ENCODE measurements around the gene ATP6V0B.

Gene ATP6V0B

GRCh38 chr1:43974443-43975248 is at the start of gene ATP6V0B:
Gene ATP6V0B (plus strand): TSS chr1:43974960. CDS start chr1:43975041, 81 bp downstream.
- DNase-seq = peak; percentile 92

DNA sequence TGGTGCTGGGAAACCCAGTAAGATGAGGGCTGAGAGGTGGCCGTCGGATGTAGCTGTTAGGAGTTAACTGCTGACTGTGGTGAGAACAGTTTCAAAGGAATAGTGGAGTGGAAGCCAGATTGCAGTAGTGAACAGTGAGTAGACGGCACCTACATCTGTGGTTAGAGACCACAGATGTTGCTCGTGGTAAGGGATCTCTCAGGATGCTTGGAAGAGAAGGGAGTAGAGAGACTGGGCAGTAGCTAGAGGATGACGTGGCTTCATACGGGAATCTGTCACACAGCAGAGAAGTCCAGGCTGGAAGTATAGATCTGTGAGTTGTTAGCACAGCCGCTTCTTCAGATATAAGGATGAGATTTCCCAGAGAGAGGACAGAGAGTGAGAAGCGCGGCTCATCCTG is 48.9 kb upstream of the ATP6V0B start:
- no peak for DNase-seq

GRCh38 chr1:43930168-43930948 is 44.4 kb upstream of the ATP6V0B start:
- no peak for DNase-seq

DNA sequence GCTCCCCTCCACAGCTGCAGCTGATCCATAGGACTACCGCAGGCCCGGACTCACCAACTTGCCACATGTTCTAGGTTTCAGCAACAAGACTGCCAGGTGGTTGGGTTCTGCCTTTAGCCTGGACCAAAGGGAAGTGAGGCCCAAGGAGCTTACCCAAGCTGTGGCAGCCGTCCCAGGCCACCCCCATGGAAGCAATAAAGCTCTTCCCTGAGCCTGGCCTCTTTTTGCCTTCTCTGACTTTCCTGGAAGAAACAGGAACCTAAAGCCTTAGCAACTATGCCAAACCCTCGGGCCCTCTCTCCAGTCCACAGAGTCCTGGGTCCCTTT is 43.8 kb upstream of the ATP6V0B start:
- DNase-seq = no peak

GRCh38 chr1:43931711-43932660 is 42.8 kb upstream of the ATP6V0B start:
- DNase-seq = no peak

GRCh38 chr1:43932786-43933385 is 41.9 kb upstream of the ATP6V0B start:
- peak; percentile 65 for DNase-seq

DNA sequence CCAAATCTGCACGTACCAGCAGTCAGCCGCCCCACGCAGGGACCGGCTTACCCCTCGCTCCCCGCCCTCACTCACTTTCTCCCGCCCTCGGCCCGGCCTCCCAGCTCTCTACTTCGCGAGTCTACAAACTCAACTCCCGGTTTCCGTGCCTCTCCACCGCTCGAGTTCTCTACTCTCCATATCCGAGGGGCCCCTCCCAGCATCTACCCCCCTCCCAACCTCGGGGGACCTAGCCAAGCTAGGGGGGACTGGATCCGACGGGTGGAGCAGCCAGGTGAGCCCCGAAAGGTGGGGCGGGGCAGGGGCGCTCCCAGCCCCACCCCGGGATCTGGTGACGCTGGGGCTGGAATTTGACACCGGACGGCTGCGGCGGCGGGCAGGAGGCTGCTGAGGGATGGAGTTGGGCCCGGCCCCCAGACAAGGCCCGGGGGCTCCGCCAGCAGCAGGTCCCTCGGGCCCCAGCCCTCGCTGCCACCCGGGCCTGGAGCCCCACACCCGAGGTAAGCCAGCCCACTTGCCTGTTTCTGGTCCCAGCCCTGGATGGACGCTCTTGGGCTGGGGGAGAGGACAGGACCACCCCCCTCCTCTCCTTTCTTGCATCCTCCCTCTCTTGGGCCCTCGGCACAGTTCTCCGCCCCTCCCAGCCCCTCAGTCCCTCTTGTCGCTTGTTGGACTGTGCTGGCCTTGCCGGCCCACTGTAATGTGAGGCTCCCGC is 41.2 kb upstream of the ATP6V0B start, which contains the start of gene ARTN:
TSS of gene ARTN (plus strand) at position 416 of the 715 bp plus-strand sequence. CDS start 1,856 bp downstream, outside the sequence.
- peak; percentile 76 for DNase-seq

DNA sequence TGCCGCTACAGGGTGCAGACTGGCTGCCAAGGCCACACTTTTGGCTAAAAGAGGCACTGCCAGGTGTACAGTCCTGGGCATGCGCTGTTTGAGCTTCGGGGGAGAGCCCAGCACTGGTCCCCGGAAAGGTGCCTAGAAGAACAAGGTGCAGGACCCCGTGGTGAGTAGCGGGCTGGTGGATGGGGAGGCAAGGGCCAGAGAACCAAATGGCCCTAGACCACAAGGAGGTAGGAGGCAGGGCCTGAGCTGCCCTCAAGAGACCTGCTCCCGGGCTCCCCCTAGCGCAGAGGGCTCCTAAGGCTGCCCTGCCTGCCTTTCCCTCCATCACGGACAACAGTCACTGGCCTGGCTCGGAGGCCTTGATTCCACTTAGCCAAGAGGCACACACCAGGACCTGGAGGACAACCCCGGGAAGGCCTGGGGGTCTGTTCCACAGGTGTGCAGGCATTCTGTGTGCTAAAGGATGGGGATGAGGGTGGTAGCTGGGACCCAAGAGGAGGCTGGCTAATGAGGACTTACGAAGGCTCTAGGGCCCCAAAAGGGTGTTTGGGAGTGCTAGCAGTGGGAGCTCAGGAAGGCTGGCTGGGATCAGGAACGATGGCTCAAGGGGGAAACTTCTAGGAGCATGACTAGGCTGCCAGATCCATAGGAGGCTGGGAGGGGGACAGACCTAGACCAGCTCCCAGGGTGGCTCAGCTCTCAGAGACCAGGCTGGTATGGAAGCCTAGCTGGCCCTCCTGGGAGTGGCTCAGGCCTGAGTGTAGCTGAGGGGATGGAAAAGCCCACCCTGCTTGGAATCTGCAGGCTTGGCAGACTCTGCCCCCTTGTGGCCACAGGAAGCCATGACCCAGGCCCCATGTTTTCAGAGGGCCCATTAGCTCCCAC is 40.4 kb upstream of the ATP6V0B start:
- peak; percentile 72 for DNase-seq

DNA sequence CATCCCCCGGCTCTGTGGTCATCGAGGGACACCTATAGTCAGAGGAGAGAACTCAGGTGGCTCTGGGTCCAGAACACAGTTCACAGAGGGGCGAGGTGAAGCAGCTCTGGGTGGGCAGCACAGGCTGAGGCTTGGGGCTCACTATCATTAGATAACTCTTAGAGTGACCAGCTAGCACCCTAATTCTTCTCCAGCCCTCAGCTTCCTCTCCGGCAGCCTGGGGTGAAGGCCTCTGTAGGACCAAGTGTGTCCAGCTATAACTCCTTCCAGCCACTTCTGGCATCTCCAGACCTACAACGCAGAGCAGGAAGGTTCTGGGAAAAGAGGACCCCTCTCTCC is 39.8 kb upstream of the ATP6V0B start:
- no peak for DNase-seq

GRCh38 chr1:43935711-43936427 is 38.9 kb upstream of the ATP6V0B start:
- DNase-seq = peak; percentile 34

GRCh38 chr1:43936431-43937151 is 38.2 kb upstream of the ATP6V0B start:
- peak; percentile 36 for DNase-seq

DNA sequence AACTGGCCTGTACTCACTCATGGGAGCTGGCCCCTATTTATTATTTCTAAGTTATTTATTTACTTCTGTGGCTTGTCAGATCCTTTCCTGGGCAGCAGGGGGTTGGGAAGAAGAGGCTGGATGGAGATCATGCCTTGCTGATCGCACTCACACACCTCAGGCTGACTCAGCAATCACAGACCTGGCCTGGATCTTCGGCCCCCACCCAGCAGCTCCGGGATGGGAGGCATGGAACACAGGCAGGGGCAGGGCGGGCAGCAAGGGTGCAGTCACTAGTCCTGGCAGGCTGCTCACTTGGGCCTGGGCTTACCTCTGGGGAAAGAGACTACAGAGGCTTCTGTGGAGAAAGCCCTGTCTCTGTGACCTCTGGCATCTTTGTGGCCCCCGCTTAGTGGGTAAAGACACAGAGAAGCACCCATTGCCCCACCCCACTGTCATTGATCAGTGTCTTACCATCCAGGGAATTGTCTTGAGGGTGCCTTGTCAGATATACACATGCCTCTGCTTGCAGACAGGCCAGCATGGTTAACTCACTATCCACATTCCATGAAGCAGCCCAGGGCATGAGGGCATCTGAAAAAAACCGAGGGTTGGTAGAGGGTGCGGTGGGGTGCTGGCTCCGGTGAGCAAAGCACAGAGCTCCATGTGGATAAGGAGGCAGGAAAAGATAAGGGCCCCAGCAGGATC is 37.4 kb upstream of the ATP6V0B start:
- no peak for DNase-seq

GRCh38 chr1:43938383-43938782 is 36.4 kb upstream of the ATP6V0B start:
- no peak for DNase-seq

GRCh38 chr1:43938892-43939587 is 35.7 kb upstream of the ATP6V0B start:
- DNase-seq = no peak

- no peak for DNase-seq
These were observed 32.3 kb upstream of the ATP6V0B start for GRCh38 chr1:43942411-43942810.

- peak; percentile 7 for DNase-seq
These were observed 29.9 kb upstream of the ATP6V0B start for GRCh38 chr1:43944860-43945259.

GRCh38 chr1:43945674-43946235 is 29.0 kb upstream of the ATP6V0B start:
- peak; percentile 76 for DNase-seq

Data from DMS79 treated with DMSO at 0.1 percent for 48 hours (cell line).